OCI-LY7 (cell line): ENCODE measurements around the gene GPRC5B.

ENCODE experiments used
- CTCF ChIP-seq: fragments of 200-600 bp; sonication (generic); conservative IDR thresholded peaks from 2 replicates; pipeline ENCODE4 v1.5.1; 2014; ENCODE audit warnings: mild to moderate bottlenecking, antibody characterized with exemption, low read length, moderate library complexity, mixed read lengths
- EZH2phosphoT487 ChIP-seq: fragments of 200-600 bp; sonication (generic); IDR thresholded peaks from 2 replicates; pipeline ENCODE4 v1.6.1; 2018; ENCODE audit warnings: low read depth, borderline replicate concordance, mild to moderate bottlenecking, mixed run types, antibody characterized with exemption, low read length, moderate library complexity, mixed read lengths

- TF ChIP-seq CTCF (no peak), EZH2phosphoT487 (no peak)
These were observed 71.7 kb downstream of the GPRC5B start for GRCh38 chr16:19812986-19813385.
